Measurements from ENCODE around the gene PNLIPRP2. TPM values are rescaled to one million over a fixed set of nuclear protein-coding genes. Genes with fewer than 3 reads are reported as not detected.

Gene PNLIPRP2
- total RNA-seq, 1 experiment from 2014 or later: not detected

DNA sequence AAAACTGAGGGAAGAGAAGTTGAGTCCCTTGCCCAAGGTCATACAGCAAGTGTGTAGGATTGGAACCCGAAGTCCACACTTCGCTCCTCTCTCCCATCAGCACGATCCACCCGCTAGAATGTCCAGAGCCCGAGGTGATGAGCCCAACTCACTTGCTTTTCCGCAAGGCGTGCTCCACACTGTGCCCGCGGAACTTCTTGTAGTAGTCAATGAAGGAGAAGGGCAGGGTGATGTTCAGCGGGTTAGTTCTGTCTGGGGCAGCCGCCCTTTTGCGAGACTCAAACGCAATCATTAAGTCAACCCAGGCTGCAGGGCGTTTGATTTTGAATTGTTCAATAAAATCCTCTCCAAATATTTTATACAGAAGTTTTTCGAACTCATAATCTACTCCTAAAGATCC lies 58.6 kb downstream of the PNLIPRP2 start:
- peaks cover 6% of the 10 kb centered on the region for H3K4me1 Mint-ChIP-seq (ENCODE audit: insufficient read depth, unreplicated experiment)
- no peaks in the 10 kb centered on the region for H3K27me3 Mint-ChIP-seq (ENCODE audit: insufficient read depth, unreplicated experiment)
- H3K27ac Mint-ChIP-seq (ENCODE audit: low read depth, unreplicated experiment): no peak overlapping the region
- ChIA-PET POLR2A (no interaction called here), CTCF (interaction anchor here (0.7 to 10.9 kb wide), 2 partner anchors 108 to 500 kb away, joined by 3 to 339 read pairs; no protein-coding TSS in a partner anchor)
- peaks cover 4% of the 10 kb centered on the region for H3K36me3 Mint-ChIP-seq (ENCODE audit: insufficient read depth, unreplicated experiment)
- H3K9me3 Mint-ChIP-seq (ENCODE audit: unreplicated experiment): no peaks in the 10 kb centered on the region
- TF ChIP-seq, protein P1, sequence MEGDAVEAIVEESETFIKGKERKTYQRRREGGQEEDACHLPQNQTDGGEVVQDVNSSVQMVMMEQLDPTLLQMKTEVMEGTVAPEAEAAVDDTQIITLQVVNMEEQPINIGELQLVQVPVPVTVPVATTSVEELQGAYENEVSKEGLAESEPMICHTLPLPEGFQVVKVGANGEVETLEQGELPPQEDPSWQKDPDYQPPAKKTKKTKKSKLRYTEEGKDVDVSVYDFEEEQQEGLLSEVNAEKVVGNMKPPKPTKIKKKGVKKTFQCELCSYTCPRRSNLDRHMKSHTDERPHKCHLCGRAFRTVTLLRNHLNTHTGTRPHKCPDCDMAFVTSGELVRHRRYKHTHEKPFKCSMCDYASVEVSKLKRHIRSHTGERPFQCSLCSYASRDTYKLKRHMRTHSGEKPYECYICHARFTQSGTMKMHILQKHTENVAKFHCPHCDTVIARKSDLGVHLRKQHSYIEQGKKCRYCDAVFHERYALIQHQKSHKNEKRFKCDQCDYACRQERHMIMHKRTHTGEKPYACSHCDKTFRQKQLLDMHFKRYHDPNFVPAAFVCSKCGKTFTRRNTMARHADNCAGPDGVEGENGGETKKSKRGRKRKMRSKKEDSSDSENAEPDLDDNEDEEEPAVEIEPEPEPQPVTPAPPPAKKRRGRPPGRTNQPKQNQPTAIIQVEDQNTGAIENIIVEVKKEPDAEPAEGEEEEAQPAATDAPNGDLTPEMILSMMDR (IDR thresholded peaks at IDR 0.05; ENCODE audit: unreplicated experiment): no peak
- DNase-seq (ENCODE audit: unreplicated experiment): no peak
- no peak overlapping the region for H3K4me3 Mint-ChIP-seq (ENCODE audit: unreplicated experiment)
- no TSS peak for BruUV-seq (replicated peaks)
- intact Hi-C loops (cut with micrococcal nuclease): no loop called here

DNA sequence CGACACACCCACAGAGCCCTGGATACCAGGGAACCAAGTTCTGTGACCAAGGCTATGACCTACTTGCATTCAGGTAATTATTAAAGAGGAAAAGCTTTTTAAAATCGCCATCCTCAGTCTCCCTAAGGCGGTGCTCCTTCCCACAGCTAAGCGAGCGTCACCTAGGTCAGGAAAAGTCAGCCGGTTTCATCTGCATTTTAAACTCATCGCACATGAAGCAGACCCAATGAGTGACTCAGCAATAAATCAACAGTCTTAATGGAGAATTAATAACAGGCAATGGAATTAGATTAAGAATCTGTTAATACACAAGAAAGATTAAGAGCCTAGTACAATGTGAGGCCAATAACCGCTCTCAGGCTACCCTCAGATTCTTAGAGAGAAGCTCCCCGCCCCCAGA lies 62.4 kb downstream of the PNLIPRP2 start:
- H3K9me3 Mint-ChIP-seq (ENCODE audit: unreplicated experiment): no peaks in the 10 kb centered on the region
- intact Hi-C loops (cut with micrococcal nuclease): loop anchor here (2.0 kb wide), 1 partner anchor 60 kb away; the partner anchor contains the start of gene HSPA12A
- peaks cover 6% of the 10 kb centered on the region for H3K4me1 Mint-ChIP-seq (ENCODE audit: insufficient read depth, unreplicated experiment)
- H3K27me3 Mint-ChIP-seq (ENCODE audit: insufficient read depth, unreplicated experiment): no peaks in the 10 kb centered on the region
- ChIA-PET CTCF (interaction anchor here (0.6 to 10.9 kb wide), 26 partner anchors 9 to 914 kb away, joined by 3 to 339 read pairs (median 4); no protein-coding TSS in a partner anchor), POLR2A (interaction anchor here (3.2 kb wide), 1 partner anchor 105 kb away, joined by 23 read pairs; no protein-coding TSS in a partner anchor)
- peaks cover 4% of the 10 kb centered on the region for H3K36me3 Mint-ChIP-seq (ENCODE audit: insufficient read depth, unreplicated experiment)
- TF ChIP-seq, protein P1 (IDR thresholded peaks at IDR 0.05; ENCODE audit: unreplicated experiment): no peak
- BruUV-seq (replicated peaks): no TSS peak
- H3K4me3 Mint-ChIP-seq (ENCODE audit: unreplicated experiment): no peak overlapping the region
- no peak overlapping the region for H3K27ac Mint-ChIP-seq (ENCODE audit: low read depth, unreplicated experiment)
- DNase-seq (ENCODE audit: unreplicated experiment): no peak

DNA sequence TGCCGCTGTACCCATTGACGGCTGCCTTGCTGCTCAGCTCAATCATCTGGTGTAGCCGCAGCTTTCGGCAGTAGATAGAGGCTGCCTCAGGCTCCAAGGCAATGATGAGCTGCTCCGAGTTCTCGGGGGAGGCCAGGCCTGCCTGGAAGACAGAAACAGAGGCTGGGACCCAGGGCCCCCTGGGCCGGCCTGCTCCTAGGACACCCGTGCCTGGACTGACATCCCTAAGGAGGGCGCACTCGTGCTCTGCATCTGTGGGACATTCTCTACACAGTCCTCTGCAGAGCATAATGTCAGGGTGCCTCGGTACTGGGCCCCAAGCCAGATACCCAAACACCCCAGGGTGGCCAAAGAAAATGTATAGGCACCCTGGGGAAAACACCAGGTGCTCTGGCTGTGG lies 63.1 kb downstream of the PNLIPRP2 start:
- Mint-ChIP-seq H3K36me3 (ENCODE audit: insufficient read depth, unreplicated experiment) (peaks cover 4% of the 10 kb centered on the region), H3K4me3 (ENCODE audit: unreplicated experiment) (no peak overlapping the region), H3K4me1 (ENCODE audit: insufficient read depth, unreplicated experiment) (peaks cover 6% of the 10 kb centered on the region), H3K27ac (ENCODE audit: low read depth, unreplicated experiment) (no peak overlapping the region), H3K9me3 (ENCODE audit: unreplicated experiment) (no peaks in the 10 kb centered on the region), H3K27me3 (ENCODE audit: insufficient read depth, unreplicated experiment) (no peaks in the 10 kb centered on the region)
- intact Hi-C loops (cut with micrococcal nuclease): loop anchor here (2.0 kb wide), 1 partner anchor 59 kb away; the partner anchor contains the start of gene HSPA12A
- no TSS peak for BruUV-seq (replicated peaks)
- CTCF ChIA-PET: interaction anchor here (0.8 to 10.9 kb wide), 10 partner anchors 10 to 492 kb away, joined by 3 to 339 read pairs (median 4); no protein-coding TSS in a partner anchor
- POLR2A ChIA-PET: interaction anchor here (3.2 kb wide), 1 partner anchor 104 kb away, joined by 23 read pairs; no protein-coding TSS in a partner anchor
- no peak for DNase-seq (ENCODE audit: unreplicated experiment)
- TF ChIP-seq, protein P1 (IDR thresholded peaks at IDR 0.05; ENCODE audit: unreplicated experiment): no peak

DNA sequence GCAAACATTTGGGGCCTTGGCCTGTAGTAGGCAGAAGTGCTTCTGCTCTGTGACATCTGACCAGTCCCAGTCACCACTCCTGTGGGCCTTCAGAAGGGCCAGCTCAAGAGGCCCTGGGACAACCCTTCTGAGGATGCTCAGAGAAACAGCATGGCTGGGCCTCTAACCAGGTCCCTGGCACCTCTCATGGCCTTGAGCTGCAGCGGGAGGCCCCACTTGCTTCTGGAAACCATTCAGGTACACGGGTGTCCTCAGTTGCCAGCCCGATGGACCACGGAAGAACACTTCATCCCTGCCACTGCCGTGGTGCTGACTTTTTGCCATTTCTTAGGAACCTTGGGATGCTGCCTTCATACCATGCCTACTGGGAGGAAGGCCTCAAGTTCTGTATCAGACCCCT lies 64.0 kb downstream of the PNLIPRP2 start:
- Mint-ChIP-seq H3K36me3 (ENCODE audit: insufficient read depth, unreplicated experiment) (peaks cover 4% of the 10 kb centered on the region), H3K4me1 (ENCODE audit: insufficient read depth, unreplicated experiment) (peaks cover 6% of the 10 kb centered on the region), H3K4me3 (ENCODE audit: unreplicated experiment) (no peak overlapping the region), H3K27ac (ENCODE audit: low read depth, unreplicated experiment) (no peak overlapping the region), H3K27me3 (ENCODE audit: insufficient read depth, unreplicated experiment) (no peaks in the 10 kb centered on the region), H3K9me3 (ENCODE audit: unreplicated experiment) (no peaks in the 10 kb centered on the region)
- POLR2A ChIA-PET: no interaction called here
- TF ChIP-seq, protein P1 (IDR thresholded peaks at IDR 0.05; ENCODE audit: unreplicated experiment): no peak
- DNase-seq (ENCODE audit: unreplicated experiment): no peak
- CTCF ChIA-PET: interaction anchor here (0.8 to 10.9 kb wide), 4 partner anchors 20 to 103 kb away, joined by 3 to 339 read pairs (median 7); no protein-coding TSS in a partner anchor
- intact Hi-C loops (cut with micrococcal nuclease): no loop called here
- no TSS peak for BruUV-seq (replicated peaks)

All from MCF 10A (cell line).